HepG2 (cell line): ENCODE measurements around the gene DLG2. TPM values are rescaled to one million over a fixed set of nuclear protein-coding genes. Genes with fewer than 3 reads are reported as not detected.

Source experiments
- ATAC-seq: fragments of 200-7000 bp; cut with Tn5 transposase; 3 replicates; pipeline ENCODE4 v1.9.1; 2020; ENCODE audit warnings: mild to moderate bottlenecking, moderate library complexity
- BruUV-seq: library from RNA; stranded (reverse); fragments of 400-500 nt; replicated peaks from 2 replicates; lab custom pipeline; 2021; lab: Mats Ljungman, UMichigan
- CTCF ChIA-PET: fragments of 300-600 bp; formaldehyde crosslinking; extraction: SDS; loops from one replicate; lab custom pipeline; 2021; ENCODE audit warnings: low total read pairs, inconsistent platforms, low intra/inter-chr PET ratio; lab: Yijun Ruan, JAX
- POLR2A ChIA-PET: fragments of 350-600 bp; sonication (Branson Sonifier 250); formaldehyde crosslinking; loops from one replicate; lab custom pipeline; 2020; ENCODE audit warnings: antibody characterized with exemption, inconsistent platforms; lab: Yijun Ruan, JAX
- DNase-seq: peaks from one replicate; pipeline ENCODE4 v3.0.0-alpha.2; 2015; ENCODE audit warnings: low spot score
- FAIRE-seq: peaks from 3 replicates; lab custom pipeline; 2011; peaks lifted over from hg19 to GRCh38; lab: Jason Lieb, UNC
- H2AFZ ChIP-seq: one replicate; pipeline ENCODE4 v1.6.1; 2011; ENCODE audit warnings: low read length, inconsistent platforms
- H3K27ac ChIP-seq: fragments of 300-600 bp; 3 replicates; pipeline ENCODE4 v1.8.0; 2011; ENCODE audit warnings: mixed run types, mild to moderate bottlenecking, mixed read lengths, low read length, inconsistent platforms; ENCODE audit not compliant: insufficient read depth; ENCODE audit errors: extremely low read length
- H3K27me3 ChIP-seq, 2 experiments: fragments of 200-600 bp in 1 of 2; 2 replicates in 1 of 2; 3 replicates in 1 of 2; pipeline versions ENCODE4 v1.6.0 to v1.8.0; 2011; ENCODE audit warnings: low read length in 2 of 2, mild to moderate bottlenecking in 2 of 2, moderate library complexity in 2 of 2, inconsistent platforms in 1 of 2; ENCODE audit not compliant: insufficient read depth in 2 of 2, control insufficient read depth in 1 of 2
- H3K36me3 ChIP-seq, 2 experiments: fragments of 200-600 bp in 1 of 2; replicated peaks in 1 of 2; 2 replicates in 1 of 2; 3 replicates in 1 of 2; pipeline versions ENCODE4 v1.5.1 to v1.8.0; 2011; ENCODE audit warnings: low read length in 2 of 2, inconsistent platforms in 1 of 2; ENCODE audit not compliant: insufficient read depth in 2 of 2, control insufficient read depth in 1 of 2
- H3K4me1 ChIP-seq: 2 replicates; pipeline ENCODE4 v1.5.1; 2012; ENCODE audit warnings: low read length, inconsistent platforms; ENCODE audit not compliant: insufficient read depth
- H3K4me2 ChIP-seq: 2 replicates; pipeline ENCODE4 v1.6.0; 2011; ENCODE audit warnings: low read depth, low read length, inconsistent platforms
- H3K4me3 ChIP-seq, 3 experiments: fragments of 200-600 bp in 1 of 3; sonication (generic), shearing (Covaris generic) in 1 of 3; replicated peaks in 1 of 3; 2 replicates each; pipeline ENCODE4 v1.5.1; 2011 to 2016; ENCODE audit warnings: low read length in 3 of 3, inconsistent platforms in 2 of 3, low read depth in 2 of 3, mild to moderate bottlenecking in 2 of 3, control low read depth in 1 of 3, mixed read lengths in 1 of 3; ENCODE audit not compliant: insufficient read depth in 1 of 3
- H3K79me2 ChIP-seq: one replicate; pipeline ENCODE4 v1.6.1; 2011; ENCODE audit warnings: low read length, inconsistent platforms; ENCODE audit not compliant: insufficient read depth
- H3K9ac ChIP-seq: 2 replicates; pipeline ENCODE4 v1.6.0; 2011; ENCODE audit warnings: mild to moderate bottlenecking, low read depth, low read length, inconsistent platforms; ENCODE audit not compliant: insufficient read depth
- H3K9me3 ChIP-seq: 2 replicates; pipeline ENCODE4 v1.5.1; 2012; ENCODE audit warnings: mild to moderate bottlenecking, low read length
- H4K20me1 ChIP-seq: 2 replicates; pipeline ENCODE4 v1.6.0; 2011; ENCODE audit warnings: inconsistent platforms, mild to moderate bottlenecking, low read length, moderate library complexity; ENCODE audit not compliant: insufficient read depth
- AGO2 ChIP-seq: fragments of 200-400 bp; formaldehyde crosslinking; optimal IDR thresholded peaks from 2 replicates; pipeline ENCODE3; 2017; ENCODE audit warnings: mild to moderate bottlenecking, low read depth, low read length, moderate library complexity
- GATAD2A ChIP-seq: IDR thresholded peaks from 2 replicates; pipeline ENCODE4 v1.6.1; 2016
- HES4 ChIP-seq: sonication (generic); formaldehyde crosslinking; IDR thresholded peaks from 2 replicates; pipeline ENCODE4 v1.9.0; 2021; ENCODE audit warnings: mild to moderate bottlenecking, missing genetic modification reagents, borderline replicate concordance
- HNRNPL ChIP-seq: fragments of 200-400 bp; formaldehyde crosslinking; IDR thresholded peaks from 2 replicates; pipeline ENCODE4 v1.6.1; 2017; ENCODE audit warnings: mild to moderate bottlenecking, low read depth, low read length
- HOXA9 ChIP-seq: sonication (generic); formaldehyde crosslinking; IDR thresholded peaks from 2 replicates; pipeline ENCODE4 v1.8.1; 2022; ENCODE audit warnings: missing genetic modification reagents, mild to moderate bottlenecking, moderate library complexity, borderline replicate concordance
- JARID2 ChIP-seq: sonication (generic); formaldehyde crosslinking; IDR thresholded peaks from 2 replicates; pipeline ENCODE4 v1.8.1; 2023; ENCODE audit warnings: missing genetic modification reagents, inconsistent platforms; ENCODE audit not compliant: insufficient replicate concordance
- KAT2B ChIP-seq: fragments of 150-350 bp; IDR thresholded peaks from 2 replicates; pipeline ENCODE4 v1.6.1; 2014; ENCODE audit warnings: low read depth, low read length, borderline replicate concordance
- MED1 ChIP-seq: sonication (generic); formaldehyde crosslinking; IDR thresholded peaks from 2 replicates; pipeline ENCODE4 v1.4.0; 2020; ENCODE audit warnings: missing genetic modification reagents
- RARG ChIP-seq: sonication (generic); formaldehyde crosslinking; IDR thresholded peaks from 2 replicates; pipeline ENCODE4 v1.4.0; 2020; ENCODE audit warnings: low read depth, mild to moderate bottlenecking, missing genetic modification reagents
- RNF219 ChIP-seq: sonication (generic); formaldehyde crosslinking; IDR thresholded peaks from 2 replicates; pipeline ENCODE4 v1.5.0; 2020; ENCODE audit warnings: mild to moderate bottlenecking, missing genetic modification reagents
- TOE1 ChIP-seq: sonication (generic); formaldehyde crosslinking; IDR thresholded peaks from 2 replicates; pipeline ENCODE4 v1.4.0; 2020; ENCODE audit warnings: mild to moderate bottlenecking, missing genetic modification reagents
- TRIM22 ChIP-seq: fragments of 450-650 bp; IDR thresholded peaks from 2 replicates; pipeline ENCODE4 v1.6.1; 2017
- ZBTB37 ChIP-seq: sonication (generic); formaldehyde crosslinking; IDR thresholded peaks from 2 replicates; pipeline ENCODE4 v1.4.0; 2020; ENCODE audit warnings: mild to moderate bottlenecking, missing genetic modification reagents
- ZNF530 ChIP-seq: sonication (generic); formaldehyde crosslinking; IDR thresholded peaks from 2 replicates; pipeline ENCODE4 v1.5.0; 2020; ENCODE audit warnings: low read depth, mild to moderate bottlenecking, missing genetic modification reagents
- ZSCAN9 ChIP-seq: IDR thresholded peaks from 2 replicates; pipeline ENCODE4 v1.6.1; 2016; ENCODE audit warnings: borderline replicate concordance
- whole genome bisulfite sequencing: methylation state at CpG from one replicate; pipeline ENCODE4 v1.1.6; 2017; ENCODE audit warnings: low lambda C conversion rate; 5-methylcytosine and 5-hydroxymethylcytosine counted together
- in situ Hi-C: cut with HindIII; loops from 2 replicates; pipeline ENCODE4 v1.10.0; 2017; ENCODE audit warnings: low pct_unique_long_range_greater_than_20kb; ENCODE audit not compliant: extremely low pct_ligation_motif_present
- intact Hi-C: fragments of 100-400 bp; cut with micrococcal nuclease; formaldehyde crosslinking; loops from one replicate; pipeline ENCODE4 v1.10.0; 2022; ENCODE audit not compliant: unreplicated experiment
- polyA plus RNA-seq, 8 experiments: library from polyadenylated mRNA; depleted of rRNA in 3 of 8; stranded (reverse) in 7 of 8; unstranded in 1 of 8; fragments of >200 nt; fragmentation: Illumina TruSeq in 4 of 8; extraction: Trizol in 4 of 8; gene quantifications; 2 replicates each; pipeline versions ENCODE4 v1.2.1 to v1.2.3, GENCODE V29; 2011 to 2016; ENCODE audit warnings: low read depth in 4 of 8, missing spikeins in 1 of 8, mixed read lengths in 1 of 8; ENCODE audit not compliant: insufficient read depth in 1 of 8
- total RNA-seq, 5 experiments: library from RNA; depleted of rRNA; stranded (reverse); fragments of >200 nt; fragmentation: Illumina TruSeq; extraction: Trizol; gene quantifications; 2 replicates each; pipeline ENCODE4 v1.2.3, GENCODE V29; 2016; ENCODE audit warnings: low read depth in 1 of 5

DLG2 gene
- total and polyA plus RNA-seq, 2 of the 13 experiments (the other 11 are each of a cell fraction or from before 2014, with no cell fraction given) = 0.46 to 1.0 TPM

- ChIA-PET POLR2A (no interaction called here), CTCF (no interaction called here)
- Histone ChIP-seq H3K9ac (no peak overlapping the region), H3K27ac (no peak overlapping the region), H2AFZ (no peak overlapping the region), H3K79me2 (no peaks in the 10 kb centered on the region), H3K36me3 (no peaks in the 10 kb centered on the region), H3K4me1 (no peaks in the 10 kb centered on the region), H3K9me3 (no peaks in the 10 kb centered on the region), H4K20me1 (no peaks in the 10 kb centered on the region), H3K4me3 (no peak overlapping the region), H3K4me2 (no peak overlapping the region), H3K27me3 (no peaks in the 10 kb centered on the region)
- no peak for DNase-seq
- intact Hi-C loops (no loop called here), in situ Hi-C loops (no loop called here)
- WGBS = 26% methylated on average over 2 of the region's 2 CpGs
- no peak for ATAC-seq
- BruUV-seq = no TSS peak
- TF ChIP-seq KAT2B = no peak
- no peak for TF ChIP-seq JARID2 (CRISPR knock-in tag)
- TF ChIP-seq ZBTB37 (CRISPR knock-in tag) = no peak
- TF ChIP-seq RNF219 (CRISPR knock-in tag) = no peak
- FAIRE-seq = no peak
These were observed 2058.6 kb downstream of the DLG2 start for GRCh38 chr11:83568516-83568915.

- Histone ChIP-seq H3K27ac (no peak overlapping the region), H3K4me2 (no peak overlapping the region), H3K36me3 (no peaks in the 10 kb centered on the region), H3K9ac (no peak overlapping the region), H3K79me2 (no peaks in the 10 kb centered on the region), H4K20me1 (no peaks in the 10 kb centered on the region), H3K27me3 (no peaks in the 10 kb centered on the region), H3K9me3 (no peaks in the 10 kb centered on the region), H3K4me3 (no peak overlapping the region), H2AFZ (no peak overlapping the region), H3K4me1 (no peaks in the 10 kb centered on the region)
- FAIRE-seq (no peak), DNase-seq (no peak), ATAC-seq (no peak)
- WGBS = 33% methylated on average over 4 of the region's 4 CpGs
- intact Hi-C loops (no loop called here), in situ Hi-C loops (no loop called here)
- ChIA-PET POLR2A (no interaction called here), CTCF (no interaction called here)
- BruUV-seq = no TSS peak
- no peak for TF ChIP-seq TRIM22
- no peak for TF ChIP-seq AGO2
- TF ChIP-seq ZSCAN9 (CRISPR knock-in tag) = no peak
- TF ChIP-seq HNRNPL = no peak
- TF ChIP-seq HES4 = no peak
- TF ChIP-seq RARG (CRISPR knock-in tag) = no peak
- no peak for TF ChIP-seq HOXA9 (CRISPR knock-in tag)
- no peak for TF ChIP-seq MED1
- TF ChIP-seq ZNF530 (CRISPR knock-in tag) = no peak
- no peak for TF ChIP-seq GATAD2A
- TF ChIP-seq TOE1 (CRISPR knock-in tag) = no peak
These were observed 2060.2 kb downstream of the DLG2 start for GRCh38 chr11:83566950-83567349.
